Right renal cortex interstitium (tissue), 3 donors: ENCODE measurements around the gene SCN4B. TPM values are rescaled to one million over a fixed set of nuclear protein-coding genes. Genes with fewer than 3 reads are reported as not detected.

Experiments used
- DNase-seq, 3 donors: peaks; one replicate each; pipeline ENCODE4 v3.0.0-alpha.2; 2013; ENCODE audit warnings: low read depth in 3 of 3, low spot score in 2 of 3
- polyA plus RNA-seq, 3 donors: library from polyadenylated mRNA; unstranded; fragments of 120-200 nt; gene quantifications; one replicate each; pipeline ENCODE4 v1.2.1, GENCODE V29; 2013; ENCODE audit not compliant: insufficient read length in 3 of 3

The SCN4B gene
- polyA plus RNA-seq, 3 donors = 0.82 to 1.7 (median 1.1) TPM

- no peak for DNase-seq
Observed at GRCh38 chr11:118155776-118156530, 3.3 kb upstream of the SCN4B start.

DNA sequence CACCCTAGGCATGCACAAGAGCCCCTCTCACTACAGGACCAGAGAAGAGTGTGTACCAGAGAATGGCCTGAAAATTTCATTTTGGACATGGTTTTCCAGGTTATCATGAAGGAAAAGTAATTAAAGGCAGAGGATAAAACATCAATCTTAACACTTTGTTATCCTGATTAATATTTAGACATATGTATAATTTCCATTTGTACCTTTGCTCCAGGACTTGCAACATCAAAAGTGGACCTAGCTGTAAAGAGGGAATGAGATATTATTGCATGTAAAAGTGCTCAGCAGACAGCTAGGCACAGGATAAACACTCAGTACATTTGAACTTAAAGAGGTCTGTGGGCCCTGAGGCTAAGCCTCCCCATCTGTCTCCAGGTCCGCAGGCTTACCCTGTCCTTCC lies 2.0 kb upstream of the SCN4B start:
- DNase-seq = no peak

DNA sequence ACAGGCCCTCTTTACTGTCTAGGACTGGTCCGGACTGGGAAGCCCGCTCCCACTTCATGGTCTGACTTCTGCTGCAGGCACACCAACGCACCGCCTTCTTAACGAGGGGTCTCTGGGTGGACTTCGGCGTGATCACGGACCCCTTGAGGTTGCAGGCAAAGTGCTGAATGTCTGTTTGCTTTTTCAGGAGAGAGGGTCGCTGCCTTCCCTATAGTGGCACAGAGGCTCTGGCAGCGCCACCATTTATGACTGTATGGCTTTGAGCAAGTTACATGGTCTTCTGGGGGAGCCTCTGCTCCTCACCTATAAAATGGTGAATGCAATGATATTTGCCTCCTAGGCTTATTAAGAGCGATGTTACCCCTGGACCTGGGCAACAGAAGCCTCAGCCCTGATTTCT lies 1.4 kb upstream of the SCN4B start:
- no peak for DNase-seq

- no peak for DNase-seq
Observed at GRCh38 chr11:118153516-118153915, 893 bp upstream of the SCN4B start.

DNA sequence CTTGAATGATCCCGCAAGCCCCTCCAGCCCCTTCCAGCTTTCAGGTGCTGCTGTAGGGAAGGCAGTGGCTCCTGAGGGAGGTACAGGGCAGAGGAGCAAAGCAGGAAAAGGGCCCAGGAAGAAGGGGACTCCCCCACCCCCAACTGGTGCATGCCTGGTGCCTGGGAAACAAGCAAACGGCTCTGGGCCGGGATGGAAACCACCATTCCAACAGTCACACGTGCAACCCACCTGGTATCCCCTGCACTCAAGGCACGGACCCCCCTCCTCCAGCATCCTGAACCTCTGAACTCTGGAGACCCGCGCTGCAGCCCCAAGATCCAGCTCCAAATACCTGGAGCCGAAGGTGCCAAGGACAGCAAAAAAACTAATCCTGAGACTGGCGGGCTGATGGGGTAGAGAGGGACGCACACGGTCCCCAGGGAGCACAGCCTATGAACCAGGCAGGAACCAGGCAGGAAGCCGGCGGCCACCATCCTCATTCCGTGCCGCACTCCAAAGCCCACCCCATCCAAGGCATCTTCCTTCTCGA lies 537 bp downstream of the SCN4B start:
- DNase-seq = no peak

GRCh38 chr11:118151431-118151830 lies 1.2 kb downstream of the SCN4B start:
- DNase-seq = no peak

DNA sequence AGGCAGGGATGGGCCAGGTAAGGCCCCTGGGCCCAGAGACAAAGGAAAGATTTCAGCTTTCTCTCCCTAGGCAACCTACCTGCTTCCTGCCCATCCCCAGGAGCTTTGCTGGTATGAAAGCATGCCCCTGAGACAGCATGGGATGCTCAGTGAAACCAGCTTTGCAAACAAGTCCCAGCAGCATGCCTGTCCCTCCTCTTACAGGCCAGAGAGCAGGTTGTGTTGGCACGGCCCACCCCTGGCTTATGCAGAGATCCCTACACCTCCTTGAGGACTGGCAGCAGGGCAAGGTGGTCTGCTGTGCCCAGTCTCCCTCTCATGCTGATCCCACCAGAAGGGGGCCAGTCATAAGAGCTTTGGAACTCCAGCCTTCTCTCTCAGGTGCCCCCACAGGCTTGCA lies 3.1 kb downstream of the SCN4B start:
- DNase-seq = no peak

DNA sequence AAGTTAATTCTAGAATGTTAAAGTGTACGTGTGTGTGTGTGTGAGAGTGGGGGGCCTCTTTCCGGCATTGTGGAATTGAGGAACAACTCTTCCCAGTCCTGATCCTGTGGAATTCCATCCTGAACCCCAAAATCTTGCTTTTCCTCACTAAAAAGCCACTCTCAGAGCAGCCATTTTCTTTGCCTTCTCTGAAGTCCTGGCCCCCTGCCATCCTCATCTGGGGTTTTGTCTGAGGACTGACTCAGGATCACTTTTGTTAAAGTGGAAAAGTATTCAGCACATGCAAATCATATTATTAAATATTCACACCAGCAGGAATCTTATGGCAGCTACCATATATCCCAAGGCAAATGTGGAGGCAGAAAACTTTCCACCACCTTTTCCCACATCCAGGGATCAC lies 3.8 kb downstream of the SCN4B start:
- no peak for DNase-seq

DNA sequence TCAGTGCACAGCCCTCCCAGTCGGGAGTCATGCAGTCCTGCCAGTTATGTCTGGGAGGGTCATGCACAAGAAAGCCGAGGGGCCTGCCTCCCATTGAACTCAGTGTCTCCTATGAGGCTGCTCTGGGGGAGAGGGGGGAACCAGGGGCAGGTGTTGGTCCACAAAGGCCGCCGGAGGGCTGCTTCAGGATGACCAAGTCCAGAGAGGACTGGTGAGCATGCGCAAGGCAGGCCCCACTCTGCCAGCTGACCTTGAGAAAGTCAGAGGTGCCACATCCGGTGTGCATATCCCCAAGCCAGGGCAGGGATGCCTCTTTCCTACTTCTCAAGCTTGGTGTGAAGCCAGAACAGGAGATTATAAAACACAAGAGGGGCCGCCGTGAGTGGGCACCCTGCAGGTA lies 4.4 kb downstream of the SCN4B start:
- no peak for DNase-seq

- DNase-seq = no peak
Observed at GRCh38 chr11:118147502-118147901, 5.1 kb downstream of the SCN4B start.

- DNase-seq = no peak
Observed at GRCh38 chr11:118146554-118146953, 6.1 kb downstream of the SCN4B start.

- DNase-seq = peak; percentile 50 to 65 (median 54)
Observed at GRCh38 chr11:118145285-118146227, 7.1 kb downstream of the SCN4B start.

- no peak for DNase-seq
Observed at GRCh38 chr11:118144301-118145268, 8.0 kb downstream of the SCN4B start.

- no peak for DNase-seq
Observed at GRCh38 chr11:118143661-118144185, 8.9 kb downstream of the SCN4B start.

DNA sequence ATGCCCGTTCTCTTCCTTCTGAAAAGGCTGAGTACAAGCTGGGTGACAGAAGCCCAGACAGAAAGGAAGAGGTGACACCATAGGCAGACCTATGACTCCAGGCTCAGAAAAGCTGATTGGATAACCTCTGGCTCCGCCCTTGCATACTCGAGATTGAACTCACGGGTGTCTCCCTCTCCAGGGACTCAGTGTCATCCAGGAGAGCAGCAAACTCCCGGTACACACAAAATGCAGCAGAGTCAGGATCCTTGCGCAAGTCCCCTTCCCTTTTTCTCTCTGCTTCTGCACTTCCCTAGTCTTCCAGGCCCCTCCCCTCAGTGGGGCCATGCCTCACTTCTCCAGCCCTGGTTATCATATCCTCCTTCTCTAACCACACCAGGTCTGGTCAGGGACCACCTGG lies 9.8 kb downstream of the SCN4B start:
- no peak for DNase-seq

GRCh38 chr11:118142081-118142480 lies 10.5 kb downstream of the SCN4B start:
- DNase-seq = no peak

- DNase-seq = no peak
Observed at GRCh38 chr11:118139578-118139977, 13.0 kb downstream of the SCN4B start.

DNA sequence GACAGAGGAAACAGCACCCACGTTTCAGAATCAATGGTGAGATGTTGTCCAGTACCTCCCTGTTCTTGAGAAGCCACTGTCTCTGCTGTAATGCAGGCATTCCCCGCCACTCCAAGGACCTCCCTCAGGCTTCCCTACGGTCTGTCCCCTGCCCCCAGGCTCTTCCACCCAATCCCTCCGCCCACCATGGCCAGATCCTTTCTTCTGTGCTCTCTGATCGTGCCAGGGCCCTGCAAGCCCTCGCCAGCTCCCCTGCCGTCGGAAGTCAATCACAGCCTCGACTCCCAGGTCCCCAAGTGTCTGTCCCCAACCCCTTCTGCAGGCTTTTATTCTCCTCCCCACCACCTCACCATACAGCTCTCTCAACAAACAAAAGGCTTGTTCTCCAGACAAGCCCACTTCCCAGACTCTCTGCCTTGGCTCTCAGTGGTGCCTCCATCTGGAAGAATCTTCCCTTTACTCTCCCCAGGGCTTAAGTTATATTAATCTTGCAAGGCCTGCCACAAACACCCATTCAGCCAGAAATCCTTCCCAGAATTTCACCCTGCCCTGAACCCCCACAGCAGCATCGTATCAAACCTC lies 13.7 kb downstream of the SCN4B start:
- no peak for DNase-seq

DNA sequence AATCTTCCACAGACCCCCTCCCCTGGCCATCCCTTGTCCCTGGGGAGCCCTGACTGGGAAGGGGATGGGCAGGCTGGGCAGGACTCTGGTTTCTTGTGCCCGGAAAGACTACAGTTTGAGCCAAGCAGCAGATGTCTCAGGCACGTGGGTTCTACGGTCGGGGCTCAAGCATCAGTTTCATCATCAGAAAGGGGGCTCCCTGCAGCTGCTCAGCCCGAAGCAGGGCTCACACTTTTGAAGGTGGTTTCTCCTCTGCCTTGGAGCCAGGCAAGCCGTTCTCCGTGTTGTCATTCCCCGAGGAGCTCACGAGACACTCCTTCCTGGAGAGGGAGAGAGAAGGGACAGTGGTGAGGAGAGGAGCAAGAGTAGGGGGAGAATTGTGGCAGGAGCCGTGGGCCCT lies 15.8 kb downstream of the SCN4B start:
- no peak for DNase-seq

DNA sequence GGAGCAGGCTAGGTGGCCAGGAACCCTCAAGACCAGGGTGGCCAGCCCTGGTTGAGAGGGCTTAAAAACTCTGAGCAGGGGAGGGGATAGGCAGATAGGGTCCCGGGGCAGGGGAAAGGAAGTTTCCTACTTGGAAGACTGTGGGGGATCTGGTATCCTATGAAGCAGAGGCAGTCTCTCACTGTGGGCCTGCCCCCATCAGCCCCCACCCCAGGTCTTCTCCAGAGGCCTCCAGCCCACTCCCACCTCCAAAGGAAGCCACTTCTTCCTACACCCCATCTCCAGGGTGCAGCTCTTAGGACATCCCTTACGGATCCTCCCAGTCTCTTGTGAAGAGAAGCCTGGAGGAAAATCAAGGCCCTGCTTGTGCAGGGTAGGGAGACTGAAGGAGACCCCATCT lies 16.3 kb downstream of the SCN4B start:
- DNase-seq = no peak
